Measurements from ENCODE around the gene GSG1.

GSG1 gene

DNA sequence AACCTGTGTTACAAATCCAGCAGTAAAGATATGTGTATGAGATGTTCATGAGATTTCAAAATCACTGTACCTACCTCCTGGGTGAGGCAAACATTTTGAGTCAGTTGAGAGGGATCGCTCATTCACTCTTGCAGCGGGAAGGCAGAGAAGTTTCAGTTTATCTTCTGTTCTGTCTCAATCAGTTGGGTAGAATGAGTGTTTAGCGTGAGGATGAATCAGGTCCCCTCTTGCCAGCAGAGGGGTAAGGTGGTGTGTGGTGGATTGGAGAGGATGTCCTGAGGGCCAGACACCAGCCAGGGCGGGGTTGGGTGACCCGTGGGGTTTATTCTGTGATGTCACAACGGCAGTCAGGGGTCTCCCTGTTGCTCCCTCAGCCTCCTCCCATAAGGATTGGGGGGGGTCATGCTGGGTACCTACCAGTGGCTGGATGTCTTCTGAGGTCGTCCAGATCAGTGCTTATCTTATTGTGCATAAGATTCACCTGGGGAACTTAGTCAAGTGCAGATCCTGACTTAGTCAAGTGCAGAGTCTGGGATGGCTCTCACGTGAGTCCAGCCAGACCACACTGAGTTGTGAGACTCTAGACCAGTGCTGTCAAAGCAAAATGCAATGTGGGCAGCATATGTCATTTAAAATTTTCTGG lies at the start of gene GSG1:
Gene GSG1, minus strand, starts transcription at position 277 of the 643 bp plus-strand sequence. Its CDS starts 155 bp downstream, at position 122.
- no peak within 1 kb of the TSS for H3K4me3 ChIP-seq (ENCODE audit: low read length)

DNA sequence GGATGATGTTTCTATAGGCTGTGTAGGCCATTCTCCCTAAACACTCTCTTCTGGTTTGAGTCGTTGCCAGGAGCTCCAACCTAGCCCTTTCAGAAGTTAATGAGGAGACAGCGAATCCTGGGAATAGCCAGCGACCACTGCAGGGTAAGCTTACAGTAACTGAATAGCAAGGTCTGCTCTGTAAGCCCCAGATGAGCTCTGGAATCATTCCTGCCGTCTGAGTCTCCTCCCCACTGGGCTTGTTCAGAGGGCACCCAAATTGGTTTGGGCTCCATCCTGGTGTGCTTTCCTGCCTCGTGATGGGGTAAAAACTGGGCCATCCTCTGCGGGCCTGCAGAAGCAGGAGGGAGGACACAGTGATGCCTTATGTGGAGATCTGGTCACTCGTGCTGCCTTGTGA lies 49.7 kb upstream of the GSG1 start:
- Histone ChIP-seq H3K9me3 (ENCODE audit: low read length) (peaks cover 2% of the 10 kb centered on the region), H3K27me3 (ENCODE audit: insufficient read depth, low read length) (no peaks in the 10 kb centered on the region), H3K36me3 (ENCODE audit: insufficient read depth, low read length) (no peaks in the 10 kb centered on the region), H2AFZ (ENCODE audit: low read depth, low read length) (no peak overlapping the region), H3K4me1 (ENCODE audit: insufficient read depth, low read length) (no peaks in the 10 kb centered on the region), H3K4me3 (ENCODE audit: low read length) (no peak overlapping the region)

More for the DNA sequence above, at the start of gene GSG1:
- H3K36me3 ChIP-seq (ENCODE audit: insufficient read depth, low read length) = no peaks in the 10 kb centered on the region
- H3K4me1 ChIP-seq (ENCODE audit: insufficient read depth, low read length) = peaks cover 20% of the 10 kb centered on the region
- H3K27me3 ChIP-seq (ENCODE audit: insufficient read depth, low read length) = no peaks in the 10 kb centered on the region
- H3K9me3 ChIP-seq (ENCODE audit: low read length) = no peaks in the 10 kb centered on the region
- H2AFZ ChIP-seq (ENCODE audit: low read depth, low read length) = no peak within 1 kb of the TSS

DNA sequence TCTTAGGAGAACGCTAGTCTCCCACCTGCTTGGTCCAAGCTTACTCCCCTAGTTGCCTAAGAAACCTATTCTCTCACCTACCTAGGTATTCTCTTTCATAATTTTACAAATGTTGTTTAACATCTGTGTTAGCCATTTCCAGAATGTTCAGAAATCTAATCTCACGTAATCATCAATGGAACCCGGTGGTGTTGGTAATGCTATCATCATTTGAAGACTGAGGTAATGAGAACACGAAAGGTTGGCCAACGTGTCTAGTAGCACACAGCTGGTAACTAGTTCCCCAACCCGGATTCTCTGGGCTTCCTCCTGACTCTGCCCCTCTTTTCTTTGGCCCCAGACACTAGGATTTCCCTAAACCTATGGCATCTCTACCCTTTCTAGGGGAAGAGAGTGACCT lies 49.3 kb upstream of the GSG1 start:
- Histone ChIP-seq H3K27me3 (ENCODE audit: insufficient read depth, low read length) (no peaks in the 10 kb centered on the region), H3K4me3 (ENCODE audit: low read length) (no peak overlapping the region), H3K36me3 (ENCODE audit: insufficient read depth, low read length) (no peaks in the 10 kb centered on the region), H3K9me3 (ENCODE audit: low read length) (peaks cover 2% of the 10 kb centered on the region), H2AFZ (ENCODE audit: low read depth, low read length) (no peak overlapping the region), H3K4me1 (ENCODE audit: insufficient read depth, low read length) (no peaks in the 10 kb centered on the region)

DNA sequence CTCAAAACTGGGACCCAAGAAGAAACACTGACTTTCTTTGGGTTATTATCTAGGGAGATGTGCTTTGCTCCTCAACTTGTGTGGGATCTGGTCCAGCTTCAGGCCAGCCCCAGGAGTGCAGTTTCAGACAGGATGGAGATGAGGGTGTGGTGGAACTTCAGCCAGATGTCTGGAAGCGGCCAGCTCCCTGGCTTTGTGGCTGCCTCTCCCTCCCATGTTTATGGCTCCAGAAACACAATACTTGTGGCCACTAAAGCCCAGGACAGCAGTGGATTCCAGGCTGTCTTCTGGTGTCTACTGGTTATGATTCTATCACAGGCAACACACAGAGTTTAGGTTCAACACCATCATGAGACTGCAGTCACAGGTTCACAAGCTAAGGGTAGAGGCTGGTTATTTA lies 48.8 kb upstream of the GSG1 start:
- Histone ChIP-seq H3K27me3 (ENCODE audit: insufficient read depth, low read length) (no peaks in the 10 kb centered on the region), H3K4me3 (ENCODE audit: low read length) (no peak overlapping the region), H3K9me3 (ENCODE audit: low read length) (peaks cover 2% of the 10 kb centered on the region), H2AFZ (ENCODE audit: low read depth, low read length) (no peak overlapping the region), H3K36me3 (ENCODE audit: insufficient read depth, low read length) (no peaks in the 10 kb centered on the region), H3K4me1 (ENCODE audit: insufficient read depth, low read length) (no peaks in the 10 kb centered on the region)

DNA sequence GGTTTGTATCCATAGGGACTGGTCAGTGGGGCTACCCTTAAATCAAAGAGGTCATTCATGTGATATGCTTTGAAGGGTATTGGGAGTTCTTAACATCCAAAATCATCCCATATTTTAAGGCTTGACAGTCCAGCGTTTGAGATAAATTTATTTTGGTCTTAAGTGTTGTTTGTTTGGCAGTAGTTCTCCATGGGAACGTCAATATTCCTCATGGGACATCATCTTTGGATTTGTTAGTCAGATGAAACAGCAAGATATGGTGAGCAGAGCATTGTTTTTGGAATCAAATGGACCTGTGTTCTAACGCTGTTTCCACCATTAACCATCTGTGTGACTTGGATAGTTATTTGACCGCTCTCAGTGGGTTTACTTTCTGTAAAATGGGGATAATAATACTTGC lies 45.9 kb upstream of the GSG1 start:
- no peaks in the 10 kb centered on the region for H3K36me3 ChIP-seq (ENCODE audit: insufficient read depth, low read length)
- no peak overlapping the region for H2AFZ ChIP-seq (ENCODE audit: low read depth, low read length)
- no peak overlapping the region for H3K4me3 ChIP-seq (ENCODE audit: low read length)
- H3K4me1 ChIP-seq (ENCODE audit: insufficient read depth, low read length) = no peaks in the 10 kb centered on the region
- H3K9me3 ChIP-seq (ENCODE audit: low read length) = peaks cover 2% of the 10 kb centered on the region
- H3K27me3 ChIP-seq (ENCODE audit: insufficient read depth, low read length) = no peaks in the 10 kb centered on the region

DNA sequence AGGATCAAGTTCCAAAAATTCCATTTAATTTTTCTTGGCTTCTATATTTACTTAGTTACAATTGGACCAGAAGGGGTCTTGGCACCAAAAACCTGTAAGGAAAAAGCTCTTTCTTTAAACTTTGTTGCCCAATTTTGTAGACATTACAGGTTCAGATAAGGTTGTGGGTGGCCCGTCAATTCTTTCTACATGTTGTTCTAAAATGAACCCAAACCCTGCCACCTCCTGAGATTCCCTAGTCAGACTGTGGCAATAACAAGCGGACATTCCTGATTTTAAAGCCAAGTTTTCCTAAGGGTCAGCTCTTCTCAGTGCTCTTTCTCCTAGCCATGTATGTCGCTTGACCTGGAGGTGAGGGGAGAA lies 45.0 kb upstream of the GSG1 start:
- Histone ChIP-seq H3K9me3 (ENCODE audit: low read length) (peaks cover 2% of the 10 kb centered on the region), H3K36me3 (ENCODE audit: insufficient read depth, low read length) (no peaks in the 10 kb centered on the region), H3K4me3 (ENCODE audit: low read length) (no peak overlapping the region), H3K4me1 (ENCODE audit: insufficient read depth, low read length) (no peaks in the 10 kb centered on the region), H2AFZ (ENCODE audit: low read depth, low read length) (no peak overlapping the region), H3K27me3 (ENCODE audit: insufficient read depth, low read length) (no peaks in the 10 kb centered on the region)

DNA sequence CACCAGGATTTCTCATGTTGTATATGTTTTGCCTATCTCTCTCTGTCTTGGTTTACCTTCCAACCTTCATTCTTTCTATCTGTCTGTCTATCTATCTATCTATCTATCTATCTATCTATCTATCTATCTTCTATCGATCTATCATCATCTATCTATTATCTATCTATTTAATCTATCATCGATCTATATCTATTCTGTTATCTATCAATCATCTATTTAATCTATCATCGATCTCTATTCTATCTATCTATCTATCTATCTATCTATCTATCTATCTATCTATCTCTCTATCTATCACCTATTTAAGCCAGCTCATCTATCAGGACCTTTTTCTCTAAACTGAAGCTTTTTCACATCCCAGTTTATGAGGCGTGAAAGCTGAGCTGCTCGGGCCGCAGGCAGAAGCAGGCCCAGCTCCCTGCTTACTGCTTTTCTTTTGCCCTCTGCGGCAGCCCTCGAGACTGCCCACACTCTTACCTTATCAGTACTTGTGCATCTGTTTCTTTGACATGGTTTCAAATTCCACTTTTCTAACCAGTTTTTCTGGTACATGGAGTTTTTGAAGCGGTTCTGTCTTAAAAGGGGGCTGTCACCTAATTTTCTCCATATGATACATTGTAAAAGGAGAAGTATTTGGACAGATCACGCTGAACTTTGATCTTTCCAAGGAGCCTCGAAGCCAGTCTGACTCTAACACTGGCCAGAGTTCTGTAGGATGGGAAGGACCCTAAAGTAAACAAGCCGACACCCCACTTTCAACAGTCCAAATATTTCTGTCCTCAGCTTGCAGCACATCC lies 44.4 kb upstream of the GSG1 start:
- H3K36me3 ChIP-seq (ENCODE audit: insufficient read depth, low read length) = no peaks in the 10 kb centered on the region
- no peaks in the 10 kb centered on the region for H3K27me3 ChIP-seq (ENCODE audit: insufficient read depth, low read length)
- no peak overlapping the region for H3K4me3 ChIP-seq (ENCODE audit: low read length)
- H3K4me1 ChIP-seq (ENCODE audit: insufficient read depth, low read length) = no peaks in the 10 kb centered on the region
- H3K9me3 ChIP-seq (ENCODE audit: low read length) = peaks cover 2% of the 10 kb centered on the region
- H2AFZ ChIP-seq (ENCODE audit: low read depth, low read length) = no peak overlapping the region

DNA sequence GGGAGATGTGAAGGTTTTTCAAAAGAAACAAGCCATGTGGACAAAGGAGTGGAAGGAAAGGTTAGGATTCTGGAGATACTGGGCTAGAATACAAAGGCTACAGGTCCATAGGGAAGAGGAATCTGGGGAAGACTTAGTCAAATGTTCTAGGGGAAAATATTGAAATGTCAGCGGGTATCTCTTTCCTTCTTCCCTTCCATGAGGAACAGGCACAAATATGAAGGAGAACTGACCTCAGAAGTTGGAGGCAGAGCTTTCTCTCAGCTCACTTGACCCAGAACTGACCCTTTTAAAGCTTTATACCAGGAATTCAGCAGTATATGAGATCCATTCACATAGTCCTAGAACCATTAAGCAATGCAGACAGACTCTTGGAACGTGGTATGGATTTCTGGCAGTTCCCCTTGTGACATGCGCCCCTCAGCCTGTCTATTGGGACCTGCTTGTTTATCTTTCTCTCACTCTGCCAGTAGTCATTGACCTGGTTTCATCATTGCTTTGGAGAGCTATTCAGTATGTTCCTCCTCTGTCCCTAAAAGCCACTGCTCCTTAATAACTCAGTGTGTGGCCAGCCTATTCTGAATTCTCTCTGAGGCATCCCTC lies 43.0 kb upstream of the GSG1 start:
- Histone ChIP-seq H3K4me1 (ENCODE audit: insufficient read depth, low read length) (no peaks in the 10 kb centered on the region), H3K27me3 (ENCODE audit: insufficient read depth, low read length) (no peaks in the 10 kb centered on the region), H3K36me3 (ENCODE audit: insufficient read depth, low read length) (no peaks in the 10 kb centered on the region), H3K9me3 (ENCODE audit: low read length) (peaks cover 2% of the 10 kb centered on the region), H3K4me3 (ENCODE audit: low read length) (no peak overlapping the region), H2AFZ (ENCODE audit: low read depth, low read length) (no peak overlapping the region)

DNA sequence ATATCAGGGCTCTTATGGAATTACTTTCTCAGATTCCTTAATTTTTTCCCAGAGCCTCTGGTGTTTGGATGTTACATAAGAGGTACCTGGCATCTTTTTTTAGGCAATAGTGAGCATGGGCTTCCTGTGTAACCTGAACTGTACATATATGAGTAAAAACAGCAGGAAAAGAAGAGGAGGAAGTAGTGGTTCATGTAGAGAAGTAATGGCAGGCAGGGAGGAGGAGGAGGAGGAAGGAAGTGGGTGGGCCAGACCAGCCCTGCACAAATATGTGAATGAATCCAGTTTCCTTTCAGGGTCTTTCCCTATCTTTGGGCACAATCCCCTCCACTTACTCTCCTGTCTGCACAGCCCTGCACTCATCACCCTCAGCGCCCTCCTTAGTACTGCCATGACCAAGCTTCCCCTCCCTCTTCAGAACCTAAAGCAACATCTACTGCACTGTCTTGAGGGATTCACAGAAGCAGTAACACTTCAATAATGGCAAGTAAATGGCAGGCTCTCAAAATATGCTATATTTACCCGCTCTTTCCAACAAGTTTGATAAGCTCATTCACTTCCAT lies 40.9 kb upstream of the GSG1 start:
- Histone ChIP-seq H3K36me3 (ENCODE audit: insufficient read depth, low read length) (no peaks in the 10 kb centered on the region), H3K4me3 (ENCODE audit: low read length) (no peak overlapping the region), H3K9me3 (ENCODE audit: low read length) (peaks cover 10% of the 10 kb centered on the region), H3K4me1 (ENCODE audit: insufficient read depth, low read length) (no peaks in the 10 kb centered on the region), H2AFZ (ENCODE audit: low read depth, low read length) (no peak overlapping the region), H3K27me3 (ENCODE audit: insufficient read depth, low read length) (no peaks in the 10 kb centered on the region)

DNA sequence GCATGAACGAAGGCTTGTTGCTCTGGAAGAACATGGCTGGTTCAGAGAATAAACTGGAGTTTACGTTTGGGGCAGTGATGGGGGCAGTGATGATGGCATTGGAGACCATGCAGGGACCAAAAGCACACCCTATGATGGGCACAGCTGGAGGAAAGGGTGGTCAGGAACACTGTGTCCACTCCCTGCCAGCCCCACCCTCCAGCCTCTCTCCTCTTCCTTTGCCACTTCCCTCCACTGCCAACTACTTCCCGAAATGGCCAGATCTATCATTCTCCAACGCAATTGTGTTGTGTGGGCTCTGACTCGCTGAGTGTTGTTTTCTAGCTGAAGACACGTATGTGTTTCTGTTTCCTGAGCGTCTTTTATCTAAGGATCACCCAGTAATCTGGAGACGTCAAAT lies 39.3 kb upstream of the GSG1 start:
- Histone ChIP-seq H3K4me3 (ENCODE audit: low read length) (no peak overlapping the region), H3K36me3 (ENCODE audit: insufficient read depth, low read length) (no peaks in the 10 kb centered on the region), H3K27me3 (ENCODE audit: insufficient read depth, low read length) (no peaks in the 10 kb centered on the region), H2AFZ (ENCODE audit: low read depth, low read length) (no peak overlapping the region), H3K4me1 (ENCODE audit: insufficient read depth, low read length) (no peaks in the 10 kb centered on the region), H3K9me3 (ENCODE audit: low read length) (peaks cover 8% of the 10 kb centered on the region)

DNA sequence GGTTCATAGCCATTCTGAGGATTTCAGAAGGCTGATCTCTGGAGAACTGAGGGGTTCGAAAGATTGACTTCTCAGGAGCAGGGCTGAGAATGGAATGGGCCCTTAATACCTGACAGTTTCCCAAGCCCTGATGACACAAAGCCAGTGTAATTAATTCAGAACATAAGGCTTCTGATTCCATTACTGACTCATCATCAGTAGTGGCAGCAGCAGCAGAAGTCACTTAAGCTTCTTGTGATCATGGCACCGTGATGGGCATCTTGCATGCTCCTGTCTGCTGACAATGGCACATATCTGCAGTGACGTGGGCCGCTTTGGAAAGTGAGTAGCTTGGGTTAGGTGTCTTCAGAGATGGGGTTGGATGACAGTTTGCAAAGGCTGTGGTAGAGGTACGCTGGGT lies 38.2 kb upstream of the GSG1 start:
- H2AFZ ChIP-seq (ENCODE audit: low read depth, low read length) = no peak overlapping the region
- H3K4me1 ChIP-seq (ENCODE audit: insufficient read depth, low read length) = no peaks in the 10 kb centered on the region
- no peak overlapping the region for H3K4me3 ChIP-seq (ENCODE audit: low read length)
- no peaks in the 10 kb centered on the region for H3K36me3 ChIP-seq (ENCODE audit: insufficient read depth, low read length)
- no peaks in the 10 kb centered on the region for H3K27me3 ChIP-seq (ENCODE audit: insufficient read depth, low read length)
- peaks cover 8% of the 10 kb centered on the region for H3K9me3 ChIP-seq (ENCODE audit: low read length)

DNA sequence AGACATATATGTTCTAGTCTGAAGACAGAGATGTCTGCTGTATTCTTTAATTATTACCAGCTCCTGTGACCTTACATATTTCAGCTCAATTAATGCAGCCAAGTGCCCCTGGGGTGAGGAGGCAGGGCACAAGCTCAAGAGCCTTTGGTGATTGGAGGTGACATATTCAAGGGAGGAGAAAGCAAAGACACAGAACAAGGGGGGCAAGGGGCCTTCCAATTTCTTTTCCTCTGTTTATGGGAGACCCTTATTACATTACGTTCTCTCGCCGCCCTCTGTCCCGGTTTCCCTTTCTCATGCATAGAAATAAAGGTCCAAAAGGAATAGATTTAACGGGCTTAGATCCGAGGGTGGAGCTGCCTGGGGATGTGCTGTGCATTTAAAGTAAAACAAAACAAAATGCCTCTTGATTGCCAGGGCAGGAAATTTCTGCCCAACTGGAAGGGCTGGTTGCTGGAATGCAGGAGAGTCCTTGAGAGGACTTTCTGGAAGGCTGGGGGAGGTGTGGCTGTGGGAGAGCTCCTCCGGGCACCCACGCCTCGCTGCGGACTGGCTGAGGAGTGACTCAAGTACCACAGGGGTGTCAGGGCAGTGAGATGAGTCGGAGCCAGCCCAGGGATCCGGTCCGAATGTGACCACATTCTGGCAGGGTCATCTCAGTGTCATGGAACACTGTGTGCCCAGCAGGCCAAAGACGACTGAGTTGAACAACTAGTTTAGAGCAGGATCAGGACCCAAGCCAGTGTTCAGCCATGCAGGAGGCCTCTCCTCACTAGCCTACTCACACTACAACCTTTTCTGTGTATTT lies 32.1 kb upstream of the GSG1 start:
- H3K36me3 ChIP-seq (ENCODE audit: insufficient read depth, low read length) = no peaks in the 10 kb centered on the region
- peaks cover 20% of the 10 kb centered on the region for H3K4me1 ChIP-seq (ENCODE audit: insufficient read depth, low read length)
- H3K27me3 ChIP-seq (ENCODE audit: insufficient read depth, low read length) = no peaks in the 10 kb centered on the region
- no peak overlapping the region for H3K4me3 ChIP-seq (ENCODE audit: low read length)
- H2AFZ ChIP-seq (ENCODE audit: low read depth, low read length) = no peak overlapping the region
- H3K9me3 ChIP-seq (ENCODE audit: low read length) = peaks cover 6% of the 10 kb centered on the region

DNA sequence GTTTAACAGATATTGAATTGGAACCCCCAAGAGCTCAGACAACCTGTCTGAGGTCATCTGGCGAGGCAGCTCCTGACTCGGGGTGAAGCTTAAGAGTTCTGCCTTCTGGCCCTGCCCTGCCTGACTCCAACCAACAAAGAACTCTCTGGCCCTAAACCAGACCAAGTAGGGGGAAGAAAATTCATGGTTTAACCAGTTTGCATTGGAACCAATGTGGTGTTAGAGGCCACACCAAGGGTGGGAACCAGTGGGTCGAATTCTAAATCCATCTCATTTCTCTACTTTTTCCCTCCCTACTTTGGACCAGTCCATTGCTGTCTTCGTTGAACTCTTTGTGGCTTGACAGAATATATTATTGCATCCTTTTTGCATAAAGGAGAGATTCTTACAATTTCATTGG lies 30.4 kb upstream of the GSG1 start:
- no peaks in the 10 kb centered on the region for H3K36me3 ChIP-seq (ENCODE audit: insufficient read depth, low read length)
- H3K4me1 ChIP-seq (ENCODE audit: insufficient read depth, low read length) = peaks cover 26% of the 10 kb centered on the region
- H3K9me3 ChIP-seq (ENCODE audit: low read length) = no peaks in the 10 kb centered on the region
- H3K27me3 ChIP-seq (ENCODE audit: insufficient read depth, low read length) = no peaks in the 10 kb centered on the region
- H3K4me3 ChIP-seq (ENCODE audit: low read length) = no peak overlapping the region
- no peak overlapping the region for H2AFZ ChIP-seq (ENCODE audit: low read depth, low read length)

Data from neuron (in vitro differentiated cells).